Raji (cell line): ENCODE measurements around the gene GALNS.

Experiments used
- POLR2A ChIP-seq: IDR thresholded peaks from 2 replicates; pipeline ENCODE4 v1.6.1; 2011; ENCODE audit warnings: low read depth, low read length, control low read depth; ENCODE audit not compliant: insufficient read depth

Gene GALNS

DNA sequence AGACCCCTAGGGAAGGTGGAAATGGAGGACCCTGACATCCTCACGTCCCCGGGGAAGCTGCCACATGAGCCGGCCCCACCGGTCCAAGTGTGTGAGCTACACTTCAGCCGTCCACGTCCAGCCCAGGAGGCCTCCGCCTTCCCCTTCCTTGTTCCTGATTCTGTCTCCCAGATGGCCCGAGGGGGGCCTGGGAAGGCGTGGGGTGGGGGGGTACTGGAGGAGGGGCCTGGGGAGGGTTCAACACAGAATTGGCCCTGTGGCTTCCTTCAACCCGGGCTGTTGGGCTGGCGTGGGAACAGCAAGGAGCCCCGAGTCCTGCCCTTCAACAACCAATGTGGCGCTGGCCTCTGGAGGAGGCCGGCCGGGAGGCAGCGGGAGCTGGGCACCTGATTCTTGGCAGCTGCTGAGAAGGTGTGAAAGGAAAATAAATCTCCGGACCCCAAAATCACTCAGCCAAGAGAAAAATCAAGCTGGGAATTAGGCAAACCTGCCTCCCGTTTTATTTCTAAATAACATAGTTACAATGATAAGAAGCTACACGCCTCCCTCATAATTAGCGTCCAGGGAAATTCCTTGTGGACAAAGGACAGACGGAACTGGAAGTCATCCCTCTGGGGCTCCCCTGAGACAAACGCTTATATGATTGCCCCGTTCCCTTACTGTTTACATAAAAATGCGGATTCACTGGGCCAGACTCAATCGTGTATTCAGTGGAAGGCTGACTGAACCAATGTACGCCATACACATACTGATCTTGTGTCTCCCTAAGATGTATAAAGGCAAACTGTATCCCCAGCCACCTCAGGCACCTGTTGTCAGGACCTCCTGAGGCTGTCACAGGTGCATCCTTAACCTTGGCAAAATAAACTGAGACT is 43.2 kb downstream of the GALNS start:
- TF ChIP-seq POLR2A, result no peak; the same call in 1 of the 2 replicates

DNA sequence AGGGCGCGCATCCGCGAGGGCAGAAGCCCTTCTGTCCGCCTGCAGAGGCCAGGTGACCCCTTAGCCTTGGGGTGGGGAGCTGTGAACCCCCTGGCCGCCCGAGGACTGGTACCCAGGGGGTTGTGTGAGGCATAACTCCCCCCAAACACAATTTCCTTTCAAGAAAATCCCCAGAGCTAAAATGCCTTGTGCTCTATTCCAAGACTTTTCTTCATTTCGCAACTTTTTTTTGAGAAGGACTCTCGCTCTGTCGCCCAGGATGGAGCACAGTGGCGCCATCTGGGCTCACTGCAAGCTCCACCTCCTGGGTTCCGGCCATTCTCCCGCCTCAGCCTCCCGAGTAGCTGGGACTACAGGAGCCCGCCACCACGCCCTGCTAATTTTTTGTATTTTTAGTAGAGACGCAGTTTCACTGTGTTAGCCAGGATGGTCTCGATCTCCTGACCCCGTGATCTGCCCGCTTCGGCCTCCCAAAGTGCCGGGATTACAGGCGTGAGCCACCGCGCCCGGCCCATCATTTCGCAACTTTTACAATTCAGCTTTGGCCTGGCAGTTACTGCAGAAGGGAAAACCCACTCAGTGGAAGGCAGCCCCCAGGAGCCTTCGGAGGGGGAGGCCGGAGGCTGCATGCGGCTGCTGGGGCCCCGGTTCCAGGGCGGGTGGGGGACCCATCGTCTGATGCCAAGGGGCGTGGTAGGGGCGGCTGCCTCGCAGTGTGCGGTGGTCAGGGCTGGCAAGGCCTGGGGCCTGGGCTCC is 44.1 kb downstream of the GALNS start:
- no peak for TF ChIP-seq POLR2A

DNA sequence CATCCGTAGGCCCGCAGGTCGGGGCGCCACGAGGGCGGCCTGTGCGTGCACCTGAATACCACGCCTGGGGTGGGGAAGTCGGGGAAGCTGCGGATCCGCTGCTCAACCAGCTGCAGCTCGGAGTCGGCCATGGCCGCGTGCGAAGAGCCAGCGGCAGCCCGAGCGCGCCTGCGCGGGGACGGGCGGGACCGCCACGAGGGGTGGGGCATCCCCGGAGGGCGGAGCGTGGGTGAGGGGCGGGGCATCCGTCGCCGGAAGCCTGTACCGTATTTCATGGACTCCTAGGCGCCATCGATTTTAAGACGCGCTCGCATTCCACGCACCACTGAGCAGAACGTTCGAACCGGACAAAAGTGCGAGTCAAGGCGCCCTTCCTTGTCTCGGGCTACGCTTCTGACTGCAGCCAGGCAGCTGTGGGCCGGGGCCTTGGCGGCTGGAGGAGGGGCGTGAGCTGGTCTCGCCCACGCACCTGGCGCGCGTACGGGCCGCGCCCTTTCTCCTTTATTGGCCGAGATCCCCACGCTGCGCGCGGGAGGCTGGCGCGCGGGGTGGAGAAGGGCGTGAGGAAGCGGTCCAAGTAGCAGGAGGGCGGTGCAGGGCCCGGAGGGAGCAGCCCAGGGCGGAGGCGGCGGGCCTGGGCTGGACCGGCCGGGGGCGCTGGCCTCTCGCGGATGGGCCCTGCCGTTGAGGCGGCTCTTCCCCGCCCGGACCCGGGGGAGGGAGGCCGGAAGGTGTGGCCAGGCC is 44.8 kb downstream of the GALNS start, which contains the start of gene APRT:
APRT (minus strand) TSS at position 160 of the 744 bp plus-strand sequence; CDS start at position 131, 29 bp downstream.
- peak; percentile 92 for TF ChIP-seq POLR2A

DNA sequence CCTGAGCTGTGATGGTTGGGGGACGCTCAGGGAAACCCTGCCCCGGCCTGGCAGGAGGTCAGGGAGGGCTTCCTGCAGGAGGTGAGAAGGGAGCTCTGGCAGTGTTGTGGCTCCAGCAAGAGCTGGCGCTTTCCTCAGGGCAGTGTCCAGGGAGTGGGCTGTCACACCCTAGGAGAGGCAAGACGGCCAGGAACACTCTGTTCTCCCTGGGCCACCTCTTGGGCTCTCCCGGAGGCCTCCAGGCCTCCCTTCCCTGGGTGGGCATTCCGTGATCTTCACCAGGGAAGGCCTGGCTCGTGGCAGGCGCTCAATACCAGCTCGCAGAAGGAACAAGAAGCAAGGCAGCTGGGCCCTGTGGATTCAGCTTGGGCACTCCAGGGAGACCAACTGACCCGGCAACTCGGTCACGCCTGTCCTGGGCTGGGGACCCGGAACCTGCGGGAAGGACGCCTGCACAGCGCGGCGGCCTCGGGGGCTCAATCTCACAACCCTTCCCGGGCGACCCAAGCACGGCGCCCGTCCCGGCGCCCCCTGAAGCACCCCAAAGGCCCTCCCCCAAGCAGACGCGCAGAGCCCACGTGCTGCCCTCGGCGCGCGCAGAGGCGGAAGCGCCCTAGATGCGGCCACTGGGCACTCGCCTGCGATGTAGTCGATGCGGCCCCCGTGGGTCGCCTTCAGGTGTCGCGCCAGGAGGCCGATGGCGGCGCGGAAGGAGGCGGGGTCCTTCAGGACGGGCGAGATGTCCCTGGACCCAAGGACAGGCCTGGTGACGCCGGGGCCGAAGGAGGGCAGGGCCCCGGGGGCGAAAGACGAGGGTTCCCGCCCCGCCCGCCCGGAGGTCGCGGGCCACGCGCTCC is 45.6 kb downstream of the GALNS start:
- TF ChIP-seq POLR2A, result peak; percentile 68; the same call in 1 of the 2 replicates

DNA sequence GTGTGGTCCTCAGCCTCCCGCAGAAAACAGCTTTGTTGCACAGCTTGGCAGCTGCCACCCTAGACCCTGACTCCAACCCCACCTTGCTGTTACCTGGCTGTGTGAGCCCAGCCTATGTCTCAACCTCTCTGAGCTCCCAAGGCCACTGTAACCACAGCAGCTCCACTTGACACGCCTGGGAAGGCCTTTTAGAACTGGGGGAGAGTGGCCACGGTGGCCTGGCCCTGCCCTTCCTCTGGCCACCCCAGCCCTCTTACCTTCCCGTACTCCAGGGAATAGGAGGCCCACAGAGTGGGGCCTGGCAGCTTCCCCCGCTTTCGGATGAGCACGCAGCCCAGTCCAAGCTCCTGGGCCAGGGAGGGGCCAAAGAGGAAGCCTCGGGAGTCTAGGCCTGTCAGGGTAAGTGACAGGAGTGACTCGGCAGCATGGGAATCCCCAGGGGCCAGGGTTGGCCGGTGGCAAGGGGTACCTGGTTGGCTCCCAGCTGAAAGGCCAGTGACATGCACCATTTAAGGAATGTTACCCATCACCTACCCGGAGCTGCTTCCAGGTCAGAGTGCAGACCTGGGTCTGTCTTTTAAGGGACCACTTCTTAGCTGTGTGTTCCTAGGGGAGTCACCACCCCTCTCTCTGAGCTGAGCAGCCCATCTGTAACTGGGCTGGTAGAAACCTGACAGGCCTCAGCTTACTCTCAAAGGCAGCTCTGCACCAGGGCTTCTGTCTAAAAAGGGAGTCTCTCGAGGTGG is 46.4 kb downstream of the GALNS start:
- peak; percentile 29; the same call in 1 of the 2 replicates for TF ChIP-seq POLR2A

DNA sequence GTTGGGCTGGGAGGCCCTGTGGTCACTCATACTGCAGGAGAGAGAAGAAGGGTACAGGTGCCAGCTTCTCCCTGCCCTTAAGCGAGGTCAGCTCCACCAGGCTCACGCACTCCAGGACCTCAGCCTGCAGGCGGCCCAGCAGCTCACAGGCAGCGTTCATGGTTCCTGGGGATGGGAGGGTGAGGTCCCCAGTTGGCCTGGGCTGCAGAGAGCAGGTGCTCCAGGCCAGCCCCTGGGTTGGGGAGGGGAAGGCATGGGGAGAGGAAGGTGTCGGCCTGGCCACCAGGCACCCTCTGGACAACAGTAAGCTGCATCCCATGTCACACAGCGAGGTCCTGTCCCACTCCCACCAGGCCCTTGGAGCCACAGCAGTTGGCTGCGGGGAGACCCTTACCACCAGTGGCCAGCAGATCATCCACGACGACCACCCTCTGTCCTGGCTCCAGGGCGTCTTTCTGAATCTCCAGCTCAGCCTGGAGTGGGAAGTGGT is 47.0 kb downstream of the GALNS start:
- peak; percentile 47 for TF ChIP-seq POLR2A

DNA sequence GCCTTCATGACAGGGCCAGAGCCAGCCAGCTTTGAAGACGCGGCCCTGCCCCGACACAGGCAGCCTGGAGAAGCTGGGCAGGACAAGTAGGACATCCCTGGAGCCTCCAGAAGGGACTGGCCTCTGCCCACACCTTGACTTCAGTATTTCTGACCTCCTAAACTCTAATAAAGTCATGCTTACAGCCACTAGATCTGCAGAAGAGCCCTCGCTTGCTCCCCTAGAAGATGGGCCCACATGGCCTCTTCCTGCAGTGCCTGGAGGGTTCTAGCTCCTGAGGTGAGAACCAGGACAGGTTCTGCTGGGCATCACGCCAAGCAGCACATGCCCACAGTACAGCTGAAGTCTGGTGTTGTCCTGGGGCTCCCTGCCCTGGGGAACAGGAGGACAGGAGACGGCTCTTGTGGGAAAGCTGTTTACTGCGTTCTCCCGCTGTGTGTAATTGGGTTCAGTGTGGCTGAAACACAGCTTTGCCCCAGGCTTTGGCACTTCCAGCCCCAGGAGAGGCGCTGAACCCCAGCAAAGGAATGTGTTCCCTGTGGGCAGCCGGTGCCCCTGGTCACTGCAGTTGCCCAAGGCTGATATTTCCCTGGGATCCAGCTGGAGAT is 47.6 kb downstream of the GALNS start:
- TF ChIP-seq POLR2A, result no peak

DNA sequence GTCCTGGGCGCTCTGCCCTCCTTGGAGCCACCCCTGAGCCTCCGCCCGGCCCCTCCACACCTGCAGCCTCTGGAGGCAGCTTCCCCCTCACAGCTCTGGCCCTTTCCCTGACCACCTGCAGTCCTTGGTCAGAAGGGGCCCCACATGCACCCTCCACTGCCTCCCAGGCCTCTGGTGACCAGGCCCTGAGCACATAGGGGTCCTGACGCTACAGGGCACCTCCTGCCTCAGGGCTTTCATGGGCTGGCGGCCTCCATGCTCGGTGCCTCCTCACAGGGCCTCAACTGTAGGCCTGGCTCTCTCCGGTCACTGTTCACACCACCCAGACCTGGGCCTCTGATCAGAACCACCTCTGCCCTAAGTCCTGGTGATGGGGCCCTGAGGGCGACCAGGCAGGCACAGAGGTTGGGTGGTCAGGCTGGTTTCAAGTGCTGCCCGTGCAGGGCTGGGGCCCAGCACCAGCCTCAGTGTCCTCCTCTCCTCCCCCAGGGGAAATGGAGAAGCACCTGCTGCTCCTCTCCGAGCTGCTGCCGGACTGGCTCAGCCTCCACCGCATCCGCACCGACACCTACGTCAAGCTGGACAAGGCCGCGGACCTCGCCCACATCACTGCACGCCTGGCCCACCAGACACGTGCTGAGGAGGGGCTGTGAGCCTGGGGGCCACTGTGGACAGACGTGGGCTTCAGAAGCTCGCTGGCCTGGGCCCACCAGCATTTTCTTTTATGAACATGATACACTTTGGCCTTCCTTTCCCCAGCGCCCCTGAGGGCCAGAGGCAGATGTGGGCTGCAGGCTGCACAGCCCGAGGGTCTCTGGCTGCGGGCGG is 48.9 kb downstream of the GALNS start:
- TF ChIP-seq POLR2A, result no peak

DNA sequence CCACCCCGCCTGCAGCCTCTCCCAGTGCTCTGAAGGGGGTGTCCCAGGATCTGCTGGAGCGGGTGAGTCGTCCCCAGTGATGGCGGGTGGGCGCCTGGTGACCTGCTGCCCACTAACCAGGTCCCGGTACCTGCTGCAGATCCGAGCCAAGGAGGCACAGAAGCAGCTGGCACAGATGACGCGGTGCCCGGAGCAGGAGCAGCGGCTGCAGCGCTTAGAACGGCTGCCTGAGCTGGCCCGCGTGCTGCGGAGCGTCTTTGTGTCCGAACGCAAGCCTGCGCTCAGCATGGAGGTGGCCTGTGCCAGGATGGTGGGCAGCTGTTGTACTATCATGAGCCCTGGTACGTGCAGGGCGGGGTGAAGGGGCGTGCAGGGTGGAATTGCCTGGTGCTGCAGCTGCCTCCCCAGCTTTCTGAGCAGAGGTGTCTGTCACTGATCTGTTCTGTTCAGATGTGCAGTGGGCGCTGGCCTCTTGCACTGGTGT is 49.6 kb downstream of the GALNS start:
- no peak; the same call in 1 of the 2 replicates for TF ChIP-seq POLR2A

DNA sequence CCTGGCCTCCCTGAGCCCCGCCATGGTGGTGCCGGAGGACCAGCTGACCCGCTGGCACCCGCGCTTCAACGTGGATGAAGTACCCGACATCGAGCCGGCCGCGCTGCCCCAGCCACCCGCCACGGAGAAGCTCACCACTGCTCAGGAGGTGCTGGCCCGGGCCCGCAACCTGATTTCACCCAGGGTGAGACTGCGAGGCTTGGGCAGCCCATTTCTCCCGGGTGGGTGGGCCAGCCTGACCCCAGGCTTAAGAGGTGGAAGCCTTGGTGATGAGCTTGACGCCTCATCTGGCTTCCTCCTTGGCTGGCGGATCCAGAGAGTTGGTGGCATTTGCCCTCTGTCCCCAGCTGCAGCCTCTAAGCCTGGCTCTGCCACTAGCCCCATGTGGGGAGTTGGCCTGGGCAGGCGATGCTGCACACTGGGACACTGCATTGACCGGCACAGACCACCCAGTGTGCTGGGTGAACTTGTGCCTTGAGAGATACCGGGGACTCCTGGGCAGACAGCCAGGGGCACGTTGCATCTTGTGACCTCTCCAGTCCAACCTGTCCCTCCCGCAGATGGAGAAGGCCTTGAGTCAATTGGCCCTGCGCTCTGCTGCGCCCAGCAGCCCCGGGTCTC is 50.1 kb downstream of the GALNS start:
- no peak for TF ChIP-seq POLR2A

DNA sequence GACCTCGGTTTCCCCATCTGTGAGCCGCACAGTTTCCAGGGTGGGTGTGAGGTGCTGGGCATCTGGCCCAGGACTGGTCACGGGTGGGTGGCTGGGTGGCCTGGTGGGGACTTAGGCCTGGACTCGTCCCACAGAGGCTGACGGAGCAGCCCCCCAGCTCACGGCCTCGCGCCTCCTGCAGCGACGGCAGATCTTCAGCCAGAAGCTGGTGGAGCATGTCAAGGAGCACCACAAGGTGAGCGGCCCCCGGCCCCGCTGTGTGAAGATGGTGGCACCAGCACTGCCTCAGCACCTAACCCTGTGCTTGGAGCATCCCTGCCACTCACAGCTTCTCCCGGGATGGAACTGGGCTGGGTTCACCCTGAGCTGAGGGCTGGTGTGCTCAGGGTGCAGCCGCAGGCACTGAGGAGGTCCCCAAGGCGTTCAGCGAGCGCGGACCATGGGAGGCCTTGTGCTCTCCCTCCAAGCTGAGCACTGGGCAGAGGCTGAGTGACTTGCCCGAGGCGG is 50.8 kb downstream of the GALNS start:
- TF ChIP-seq POLR2A, result peak; percentile 30; the same call in 1 of the 2 replicates
